GM21515 (cell line): Measurements from ENCODE around the gene BRIP1.
"Not testable (repeated sequence)": the region's sequence is repeated elsewhere in the genome, so short reads cannot be mapped to it uniquely, and the experiment has no call there.

ENCODE experiments used
- ATAC-seq: cut with Tn5 transposase; IDR thresholded peaks from one replicate; pipeline ENCODE4 v1.9.1; 2021; ENCODE audit not compliant: unreplicated experiment

The BRIP1 gene

DNA sequence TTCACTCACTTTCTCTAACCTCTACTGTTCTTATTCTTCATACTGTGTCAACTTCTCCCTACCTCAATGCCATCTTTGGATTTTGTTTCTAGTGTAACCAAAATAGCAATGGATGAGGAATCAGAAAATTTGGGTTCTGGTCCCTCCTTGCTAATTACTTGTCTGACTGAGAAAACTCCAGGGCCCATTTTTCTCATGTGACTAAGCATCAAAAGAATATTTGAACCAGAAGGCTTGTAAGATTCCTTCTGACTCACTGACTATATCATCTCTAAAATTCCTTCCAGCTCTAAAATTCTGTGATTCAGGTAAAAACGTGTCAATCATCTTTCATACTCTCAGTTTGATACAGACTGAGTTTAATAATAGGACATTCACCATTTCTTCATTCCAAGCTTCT, 57.9 kb downstream of the BRIP1 start:
- no peak for ATAC-seq

DNA sequence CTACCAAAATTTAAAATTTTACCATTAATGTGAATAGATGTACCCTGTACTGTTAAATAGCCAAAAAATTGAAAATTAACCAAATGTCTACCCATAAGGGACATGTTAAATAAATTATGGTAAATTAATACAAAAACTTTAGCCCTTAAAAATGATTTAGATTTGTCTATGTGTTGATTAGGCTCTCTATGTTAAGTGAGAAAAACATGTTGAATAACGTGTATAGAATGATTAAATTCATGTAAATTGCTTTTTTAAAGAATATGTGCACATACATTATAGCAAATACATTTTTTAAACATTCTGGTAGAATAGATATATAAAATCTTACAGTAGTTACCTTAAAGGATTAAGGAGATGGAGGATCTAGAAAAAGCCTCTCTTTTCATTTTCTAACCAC, 59.5 kb downstream of the BRIP1 start:
- ATAC-seq: no peak

DNA sequence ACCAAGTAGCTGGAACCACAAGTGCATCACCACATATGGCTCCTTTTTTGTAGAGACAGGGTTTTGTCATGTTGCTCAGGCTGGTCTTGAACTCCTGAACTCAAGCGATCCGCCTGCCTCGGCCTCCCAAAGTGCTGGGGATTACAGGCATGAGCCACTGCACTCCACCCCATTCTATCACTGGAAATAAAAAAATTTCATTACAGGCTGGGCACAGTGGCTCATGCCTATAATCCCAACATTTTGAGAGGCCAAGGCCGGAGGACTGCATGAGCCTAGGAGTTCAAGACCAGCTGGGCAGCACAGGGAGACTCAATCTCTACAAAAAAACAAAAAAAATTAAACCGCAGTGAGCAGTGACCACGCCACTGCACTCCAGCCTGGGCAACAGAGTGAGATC, 60.1 kb downstream of the BRIP1 start:
- no peak for ATAC-seq

DNA sequence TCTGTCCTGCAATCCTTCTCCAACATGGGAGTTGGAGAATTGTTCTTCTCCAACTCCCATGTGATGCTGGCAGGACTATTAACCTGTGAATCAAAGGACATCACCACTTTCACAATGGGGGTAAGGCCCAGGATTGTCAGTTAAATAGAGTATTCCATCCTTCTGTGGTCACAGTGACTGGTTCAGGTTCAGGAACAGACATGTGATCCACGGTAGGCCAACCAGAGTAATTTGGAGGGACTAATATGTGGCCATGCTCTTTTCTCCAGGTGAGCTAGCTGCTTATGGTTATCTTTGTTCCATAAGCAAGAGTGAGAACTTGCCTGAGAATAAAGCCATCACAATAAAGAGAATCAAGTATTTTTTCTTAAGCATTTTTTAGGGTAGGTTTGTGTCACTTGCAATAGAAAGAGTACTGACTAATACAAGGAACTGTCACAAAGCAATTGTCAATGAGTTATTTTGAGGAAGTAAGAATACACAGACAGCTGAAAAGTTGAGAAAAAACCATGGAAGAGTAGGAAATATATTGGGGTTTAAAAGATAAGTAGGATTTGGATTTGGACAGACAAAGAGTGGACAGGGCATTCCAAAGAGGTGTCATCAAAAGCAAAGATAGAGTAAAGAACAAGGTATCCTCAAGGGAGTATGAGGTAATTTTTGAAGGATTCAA, 63.4 kb downstream of the BRIP1 start:
- ATAC-seq: no peak

DNA sequence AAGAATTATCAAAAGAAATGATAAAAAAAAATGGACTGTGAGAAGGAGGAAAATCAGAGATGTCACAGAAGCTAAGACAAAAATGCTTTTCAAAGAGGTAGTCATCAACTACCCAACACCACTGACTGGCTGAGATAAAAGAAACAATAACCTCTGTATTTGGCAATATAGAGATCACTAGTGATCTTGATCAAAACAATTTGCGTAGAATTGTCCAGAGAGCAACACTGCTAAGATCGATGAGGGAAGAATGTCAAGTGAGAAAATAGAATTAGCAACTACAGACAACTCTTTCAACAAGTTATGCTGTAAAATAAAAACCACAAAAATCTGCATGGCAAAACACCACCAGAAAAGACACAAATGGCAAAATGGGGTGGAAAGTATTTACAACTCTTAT, 66.0 kb downstream of the BRIP1 start:
- ATAC-seq: no peak

DNA sequence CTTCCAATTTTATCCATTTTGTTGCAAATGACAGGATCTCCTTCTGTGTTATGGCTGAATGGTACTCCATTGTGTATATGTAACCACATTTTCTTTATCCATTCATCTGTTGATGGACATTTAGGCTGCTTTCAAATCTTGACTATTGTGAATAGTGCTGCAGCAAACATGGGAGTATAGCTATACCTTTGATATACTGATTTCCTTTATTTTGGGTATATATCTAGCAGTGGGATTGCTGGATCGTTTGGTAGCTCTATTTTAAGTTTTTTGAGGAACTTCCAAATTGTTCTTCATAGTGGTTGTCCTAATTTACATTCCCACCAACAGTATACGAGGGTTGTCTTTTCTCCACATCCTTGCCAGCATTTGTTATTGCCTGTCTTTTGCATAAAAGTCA, 67.8 kb downstream of the BRIP1 start:
- no peak for ATAC-seq

DNA sequence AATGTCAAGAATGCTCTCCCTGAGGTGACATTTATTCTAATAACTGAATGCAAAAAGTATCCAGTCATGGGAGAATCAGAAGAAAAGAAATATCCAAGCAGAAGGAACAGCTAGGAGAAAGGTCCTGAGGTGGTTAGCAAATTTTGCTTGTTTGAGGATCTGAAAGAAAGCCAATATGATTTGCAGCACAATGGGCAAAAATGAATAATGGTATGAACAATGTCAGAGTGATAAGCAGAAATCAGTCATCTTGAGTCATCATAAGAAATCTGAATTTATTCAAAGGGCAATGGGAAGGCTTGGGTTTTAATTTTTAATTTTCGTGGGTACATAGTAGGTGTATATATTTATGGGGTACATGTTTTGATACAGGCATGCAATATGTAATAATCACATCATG, 68.5 kb downstream of the BRIP1 start:
- no peak for ATAC-seq

DNA sequence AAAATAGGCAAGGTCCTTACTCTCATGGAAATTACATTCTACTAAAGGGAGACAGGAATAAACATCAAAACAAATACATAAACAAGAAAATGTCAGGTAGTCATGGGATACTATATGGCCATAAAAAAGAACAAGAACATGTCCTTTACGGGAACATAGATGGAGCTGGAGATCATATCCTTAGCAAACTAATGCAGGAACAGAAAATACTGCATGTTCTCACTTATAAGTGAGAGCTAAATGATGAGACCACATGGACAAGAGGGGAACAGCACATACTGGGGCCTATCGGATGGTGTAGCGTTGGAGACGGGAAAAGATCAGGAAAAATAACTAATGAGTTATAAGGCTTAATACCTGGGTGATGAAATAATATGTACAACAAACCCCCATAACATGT, 69.1 kb downstream of the BRIP1 start:
- no peak for ATAC-seq

DNA sequence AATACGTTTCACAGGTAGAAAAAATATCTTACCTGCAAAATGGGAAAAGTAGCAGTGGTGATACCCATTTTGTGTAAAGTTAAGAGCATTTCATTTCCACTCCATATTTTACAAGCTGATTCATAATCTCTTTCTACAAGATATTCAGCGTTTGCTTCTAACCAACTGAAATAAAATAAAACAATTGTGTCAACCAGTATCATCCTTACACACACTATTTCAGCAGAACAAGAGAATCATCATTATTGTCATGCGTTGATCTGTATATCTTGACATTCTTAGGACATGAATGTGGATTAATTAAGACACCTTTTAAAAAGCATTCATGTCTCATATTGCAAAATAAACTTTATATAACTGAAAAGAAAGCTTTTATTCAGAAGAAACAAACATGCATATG, 69.8 kb downstream of the BRIP1 start:
- ATAC-seq: no peak

DNA sequence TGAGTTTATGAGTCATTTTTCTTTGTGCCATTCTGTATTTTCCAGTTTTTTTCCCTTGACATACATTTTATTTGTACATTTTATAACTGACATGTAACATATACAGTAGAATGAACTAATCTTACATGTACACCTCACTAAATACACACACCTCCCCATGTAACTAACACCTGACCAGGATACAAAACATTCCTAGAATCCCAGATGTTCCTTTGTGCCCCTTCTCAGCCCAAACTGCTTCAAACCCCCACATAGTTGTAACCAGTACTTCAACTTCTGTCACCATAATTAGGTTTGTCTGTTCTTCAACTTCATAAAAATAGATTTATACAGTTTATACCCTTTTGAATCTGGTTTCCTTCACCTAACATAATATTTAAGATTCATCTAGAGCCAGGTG, 73.5 kb downstream of the BRIP1 start:
- no peak for ATAC-seq

DNA sequence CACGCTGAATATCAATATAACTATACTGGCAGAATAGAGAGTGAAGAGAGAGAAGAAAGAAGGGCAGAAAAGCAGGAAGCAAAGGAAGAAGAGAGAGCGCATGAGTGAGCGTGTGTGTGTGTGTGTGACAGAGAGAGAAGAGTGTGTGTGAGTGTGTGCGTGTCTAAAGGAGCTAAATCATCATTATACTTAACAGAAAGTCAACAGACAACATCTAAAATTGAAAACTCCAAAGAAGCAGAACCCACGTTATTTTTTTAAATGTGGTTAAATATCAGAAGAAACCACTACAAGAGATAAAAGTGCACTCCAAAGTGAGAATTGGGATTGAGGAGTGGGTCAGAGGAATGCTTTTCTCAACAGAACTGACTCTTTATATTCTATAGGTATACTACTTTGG, 77.2 kb downstream of the BRIP1 start:
- no peak for ATAC-seq

DNA sequence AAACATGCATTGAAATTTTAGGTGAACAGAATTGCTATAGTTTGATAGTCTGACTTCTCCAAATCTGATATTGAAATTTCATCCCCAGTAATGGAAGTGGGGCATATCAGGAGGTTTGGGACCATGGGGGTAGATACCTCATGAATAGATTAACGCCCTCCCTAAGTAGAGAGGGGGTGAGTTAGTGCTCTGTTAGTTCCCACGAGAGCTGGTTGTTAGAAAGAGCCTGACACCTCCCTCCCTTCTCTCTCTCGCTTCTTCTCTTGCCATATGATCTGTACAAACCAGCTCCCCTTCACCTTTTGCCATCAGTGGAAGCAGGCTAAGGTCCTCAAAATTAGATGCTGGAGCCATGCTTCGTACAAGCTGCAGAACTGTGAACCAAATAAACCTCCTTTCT, 78.8 kb downstream of the BRIP1 start:
- peak; percentile 56 for ATAC-seq

DNA sequence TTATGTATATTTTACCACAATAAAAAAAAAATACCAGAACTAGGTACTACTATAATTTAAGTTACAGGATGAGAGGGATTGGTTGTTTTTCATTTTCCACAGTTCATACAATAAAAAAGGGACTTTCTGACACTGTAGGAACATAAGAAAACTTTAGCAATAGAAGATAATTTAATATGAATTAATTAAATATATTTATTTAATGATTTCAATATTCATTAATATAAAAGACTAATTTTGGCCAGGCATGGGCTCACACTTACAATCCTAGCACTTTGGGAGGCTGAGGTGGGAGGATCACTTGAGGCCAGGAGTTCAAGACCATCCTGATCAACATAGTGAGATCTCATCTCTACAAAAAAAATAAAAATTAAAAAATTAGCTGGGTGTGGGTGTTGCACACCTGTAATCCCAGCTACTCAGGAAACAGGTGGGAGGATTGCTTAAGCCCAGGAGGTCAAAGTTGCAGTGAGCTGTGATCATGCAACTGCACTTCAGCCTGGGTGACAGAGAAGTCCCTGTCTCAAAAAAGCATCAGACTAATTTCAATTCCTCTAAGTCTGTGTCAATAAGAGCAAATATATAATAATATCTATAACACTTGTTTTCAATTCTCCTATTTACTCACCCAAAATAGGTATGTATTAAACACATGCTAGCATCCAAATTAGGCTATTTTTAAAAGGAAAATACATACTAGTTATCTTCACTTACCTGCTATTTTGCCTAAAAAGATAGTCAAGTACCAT, 79.6 kb downstream of the BRIP1 start:
- ATAC-seq: peak; percentile 61

DNA sequence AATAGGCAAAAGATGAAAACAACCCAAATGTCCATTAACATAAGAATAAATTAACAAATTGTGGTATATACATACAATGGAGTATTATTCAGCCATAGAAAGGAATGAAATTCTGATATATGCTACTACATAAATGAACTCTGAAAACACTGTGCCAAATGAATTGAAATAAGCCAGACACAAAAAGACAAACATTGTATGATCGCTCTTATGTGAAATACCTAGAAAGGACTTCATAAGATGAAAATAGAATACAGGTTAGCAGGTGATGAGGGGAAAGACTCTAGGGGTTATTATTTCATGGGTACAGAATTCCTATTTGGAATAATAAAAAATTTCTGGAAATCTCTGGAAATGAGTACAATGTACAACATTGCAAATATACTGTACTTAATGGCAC, 80.2 kb downstream of the BRIP1 start:
- ATAC-seq: no peak

DNA sequence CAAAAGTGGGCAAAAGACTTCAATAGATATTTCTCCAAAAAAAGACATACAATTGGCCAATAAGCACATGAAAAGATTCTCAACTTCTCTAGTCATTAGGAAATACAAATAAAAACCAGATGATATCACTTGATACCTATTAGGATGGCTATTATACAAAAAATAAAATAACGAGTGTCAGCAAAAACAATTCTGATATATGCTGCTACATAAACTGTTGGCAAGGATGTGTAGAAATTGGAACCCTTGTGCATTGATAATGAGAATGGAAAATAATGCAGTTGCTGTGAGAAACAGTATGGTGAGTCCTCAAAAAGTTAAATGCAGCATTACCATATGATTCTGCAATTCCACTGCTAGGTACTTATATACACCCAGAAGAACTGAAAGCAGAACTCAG, 80.6 kb downstream of the BRIP1 start:
- ATAC-seq: no peak

DNA sequence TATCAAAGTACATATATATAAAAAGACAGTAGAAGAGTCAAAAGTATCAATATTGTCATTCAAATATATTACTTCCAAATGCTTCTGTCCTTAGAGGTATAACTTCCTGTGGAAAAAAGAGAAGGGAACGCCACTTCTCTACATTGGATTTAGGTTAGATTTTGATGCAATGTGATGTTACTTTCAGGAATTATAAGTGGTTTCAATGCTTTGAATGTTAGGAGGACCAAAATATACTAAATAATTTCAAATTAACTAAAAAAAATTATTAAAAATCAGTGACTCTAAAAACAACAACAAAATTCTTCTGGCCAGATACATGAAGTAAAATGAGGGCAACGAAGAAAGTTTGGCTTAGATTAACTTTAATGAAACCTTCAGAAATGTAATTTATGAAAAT, 88.0 kb downstream of the BRIP1 start:
- no peak for ATAC-seq

DNA sequence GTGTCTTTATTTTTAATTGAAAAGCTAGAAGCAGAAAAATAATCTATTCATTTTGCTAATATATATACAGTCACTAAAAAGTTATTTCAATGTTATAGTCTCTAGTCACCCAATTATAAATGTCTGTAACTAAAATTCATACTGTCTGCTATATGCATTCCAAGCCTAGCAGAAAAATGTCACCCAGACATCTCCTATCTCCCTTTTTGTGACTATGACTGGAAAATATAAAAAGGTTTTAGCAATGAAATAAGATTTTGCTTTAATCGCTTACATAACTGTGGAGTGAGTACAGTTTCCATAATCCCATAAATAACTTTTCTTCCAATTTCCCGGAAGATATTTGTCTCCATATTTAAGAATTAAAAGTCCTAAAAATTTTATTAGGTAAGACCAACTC, 88.6 kb downstream of the BRIP1 start:
- no peak for ATAC-seq

DNA sequence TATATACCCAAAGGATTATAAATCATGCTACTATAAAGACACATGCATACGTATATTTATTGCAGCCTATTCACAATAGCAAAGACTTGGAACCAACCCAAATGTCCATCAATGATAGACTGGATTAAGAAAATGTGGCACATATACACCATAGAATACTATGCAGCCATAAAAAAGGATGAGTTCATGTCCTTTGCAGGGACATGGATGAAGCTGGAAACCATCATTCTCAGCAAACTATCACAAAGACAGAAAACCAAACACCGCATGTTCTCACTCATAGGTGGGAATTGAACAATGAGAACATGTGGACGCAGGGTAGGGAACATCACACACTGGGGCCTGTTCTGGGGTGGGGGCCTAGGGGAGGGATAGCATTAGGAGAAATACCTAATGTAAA, 89.2 kb downstream of the BRIP1 start:
- not testable (repeated sequence) for ATAC-seq

DNA sequence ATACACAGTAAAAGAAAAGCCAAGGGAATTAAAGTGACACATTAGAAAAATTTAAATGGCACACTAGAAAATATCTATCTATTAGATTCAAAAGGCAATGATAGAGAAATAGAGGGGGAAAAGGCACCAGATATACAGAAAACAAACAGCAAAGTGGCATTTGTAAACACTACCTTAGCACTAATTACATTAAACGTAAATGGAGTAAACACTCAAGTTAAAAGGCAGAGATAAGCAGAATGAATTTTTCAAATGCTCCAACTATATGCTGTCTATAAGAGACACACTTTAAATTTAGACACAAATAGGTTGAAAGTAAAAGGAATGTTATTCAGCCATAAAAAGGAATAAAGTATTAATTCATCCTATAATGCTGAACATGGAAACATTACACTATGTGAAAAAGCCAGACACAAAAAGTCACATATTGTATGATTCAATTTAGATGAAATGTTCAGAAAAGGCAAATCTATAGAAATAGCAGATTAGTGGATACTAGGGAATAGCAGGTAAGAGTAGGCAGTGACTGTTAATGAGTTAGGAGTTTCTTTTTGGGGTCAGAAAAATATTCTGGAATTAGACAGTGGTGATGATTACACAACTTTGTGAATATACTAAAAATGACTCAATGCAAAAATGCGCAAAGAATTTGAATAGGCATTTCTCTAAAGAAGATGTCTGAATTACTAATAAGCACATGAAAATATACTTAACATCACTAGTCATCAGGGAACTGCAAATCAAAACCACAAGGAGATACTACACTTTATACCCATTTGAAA, 92.4 kb downstream of the BRIP1 start:
- ATAC-seq: no peak

DNA sequence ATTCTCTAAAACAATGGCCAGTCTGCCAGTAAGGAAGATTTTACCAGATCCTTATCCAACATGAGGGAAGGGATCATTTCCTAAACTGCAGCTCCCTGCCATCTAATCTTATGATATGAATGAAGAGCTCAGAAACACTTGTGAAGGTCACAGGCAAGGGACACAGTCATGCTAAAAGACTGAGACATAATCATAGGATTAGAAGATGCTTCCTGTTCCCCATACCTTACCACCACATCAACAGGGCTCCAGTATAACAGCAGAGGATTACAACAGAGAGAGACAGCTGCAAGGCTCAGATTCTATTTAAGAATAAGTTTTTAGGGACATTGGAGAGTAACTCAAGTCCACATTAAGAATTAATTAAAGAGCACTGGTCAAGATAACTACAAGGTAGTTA, 93.3 kb downstream of the BRIP1 start:
- ATAC-seq: no peak

DNA sequence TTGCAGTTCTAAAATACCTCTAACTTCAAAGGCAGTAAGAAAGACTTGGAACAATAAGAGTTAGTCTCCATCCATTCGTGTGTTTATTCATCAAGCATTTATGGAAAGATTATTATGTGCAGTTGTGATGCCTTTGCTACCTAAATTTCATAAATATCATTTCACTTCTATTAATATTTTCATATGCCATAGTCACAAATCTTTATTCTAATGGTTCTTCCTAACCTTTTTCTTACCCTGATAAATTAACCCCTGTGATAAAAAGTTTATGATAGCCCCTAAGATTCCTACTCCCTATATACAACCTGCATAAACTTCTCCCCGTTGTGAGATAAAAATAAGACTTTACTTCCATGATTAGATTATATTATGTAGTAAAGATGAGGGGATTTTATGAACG, 94.9 kb downstream of the BRIP1 start:
- no peak for ATAC-seq

DNA sequence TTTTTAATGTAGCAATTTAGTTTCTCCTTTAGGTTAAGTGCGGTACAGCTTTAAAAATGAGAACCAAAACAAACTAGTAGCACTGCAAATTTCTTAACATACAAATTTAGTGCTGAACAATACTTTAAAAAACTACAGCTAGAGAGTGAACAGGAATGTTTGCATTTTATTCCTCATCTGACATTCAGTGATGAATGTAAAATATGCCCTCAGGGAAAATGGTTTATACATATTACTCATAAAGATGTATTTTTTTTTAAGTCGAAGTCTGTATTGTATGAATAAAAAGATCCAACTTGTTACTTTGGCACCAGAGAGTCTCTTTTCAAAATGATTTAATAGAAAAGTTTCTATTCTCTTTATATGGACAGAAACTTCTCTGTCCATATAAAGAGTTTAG, 96.8 kb downstream of the BRIP1 start:
- ATAC-seq: no peak
